Suprapubic skin (tissue), 4 donors: ENCODE results near the gene ERCC6L2. TPM values are rescaled to one million over a fixed set of nuclear protein-coding genes. Genes with fewer than 3 reads are reported as not detected.

ENCODE experiments used
- DNase-seq, 2 donors: peaks; one replicate each; pipeline ENCODE4 v3.0.0-alpha.2; 2019; ENCODE audit warnings: low spot score in 2 of 2
- H3K27ac ChIP-seq: fragments of 200-600 bp; sonication (generic); one replicate; pipeline ENCODE4 v1.5.1; 2019
- H3K27me3 ChIP-seq: fragments of 200-600 bp; sonication (generic); one replicate; pipeline ENCODE4 v1.5.1; 2019
- H3K36me3 ChIP-seq: fragments of 200-600 bp; sonication (generic); one replicate; pipeline ENCODE4 v1.5.1; 2019
- H3K4me1 ChIP-seq: fragments of 200-600 bp; sonication (generic); one replicate; pipeline ENCODE4 v1.5.1; 2019
- H3K4me3 ChIP-seq: fragments of 200-600 bp; sonication (generic); one replicate; pipeline ENCODE4 v1.5.1; 2019; ENCODE audit warnings: mild to moderate bottlenecking
- H3K9me3 ChIP-seq: fragments of 200-600 bp; sonication (generic); one replicate; pipeline ENCODE4 v1.5.1; 2019
- EP300 ChIP-seq: sonication (generic); formaldehyde crosslinking; IDR thresholded peaks from one replicate; pipeline ENCODE4 v1.6.1; 2017; ENCODE audit warnings: antibody characterized with exemption
- POLR2A ChIP-seq, 2 donors: fragments of 450-650 bp; IDR thresholded peaks; one replicate each; pipeline ENCODE4 v1.6.1; 2017; ENCODE audit warnings: antibody characterized with exemption in 2 of 2, mild to moderate bottlenecking in 2 of 2, moderate library complexity in 2 of 2
- POLR2AphosphoS5 ChIP-seq, 3 donors: sonication (generic); formaldehyde crosslinking; IDR thresholded peaks; one replicate each; pipeline ENCODE4 v1.6.1; 2017; ENCODE audit warnings: antibody characterized with exemption in 3 of 3
- WGBS: methylation state at CpG from one replicate; pipeline ENCODE4 v1.1.5; 2018; 5-methylcytosine and 5-hydroxymethylcytosine counted together
- total RNA-seq, 4 donors: library from RNA; depleted of rRNA; stranded (reverse); fragments of >200 nt; gene quantifications; one replicate each; pipeline ENCODE4 v1.1.0, GENCODE V29; 2016
- TF ChIP-seq, protein P1 (sequence below), 2 donors: fragments of 200-600 bp in 1 of 2; fragments of 450-650 bp in 1 of 2; sonication (generic) in 1 of 2; IDR thresholded peaks; one replicate each; pipeline ENCODE4 v1.5.1; 2016 to 2019; ENCODE audit warnings: antibody characterized with exemption in 2 of 2, mild to moderate bottlenecking in 1 of 2, moderate library complexity in 1 of 2

The ERCC6L2 gene
- total RNA-seq, 4 donors from 2014 or later, result 43.1 to 70.3 (median 47.0) TPM

DNA sequence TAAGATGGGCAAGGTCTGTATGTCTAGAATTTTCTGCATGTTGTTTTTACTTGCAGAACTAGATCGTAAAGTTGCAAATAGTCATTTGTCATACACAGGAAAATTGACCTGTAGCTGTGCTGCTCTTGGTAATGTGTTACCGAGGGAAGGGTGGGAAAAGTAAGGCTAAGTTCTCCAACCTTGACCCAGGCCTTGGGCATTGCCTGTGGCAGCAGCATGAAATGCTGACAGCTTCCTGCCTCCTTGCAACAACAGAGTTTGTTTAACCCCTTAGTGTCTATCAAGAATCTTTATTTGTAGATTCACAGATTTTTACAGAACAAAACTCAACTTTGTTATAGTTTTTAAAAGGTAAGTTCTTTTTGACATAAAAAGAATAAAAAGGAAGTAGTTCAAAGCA, 48.3 kb downstream of the ERCC6L2 start:
- Histone ChIP-seq H3K36me3 (peaks cover 42% of the 10 kb centered on the region), H3K27ac (no peak overlapping the region), H3K4me3 (no peak overlapping the region), H3K9me3 (no peaks in the 10 kb centered on the region), H3K27me3 (no peaks in the 10 kb centered on the region), H3K4me1 (no peaks in the 10 kb centered on the region)
- TF ChIP-seq EP300 (no peak), POLR2A (IDR thresholded peaks at IDR 0.05) (no peak), POLR2AphosphoS5 (IDR thresholded peaks at IDR 0.05) (no peak)
- TF ChIP-seq, protein P1, sequence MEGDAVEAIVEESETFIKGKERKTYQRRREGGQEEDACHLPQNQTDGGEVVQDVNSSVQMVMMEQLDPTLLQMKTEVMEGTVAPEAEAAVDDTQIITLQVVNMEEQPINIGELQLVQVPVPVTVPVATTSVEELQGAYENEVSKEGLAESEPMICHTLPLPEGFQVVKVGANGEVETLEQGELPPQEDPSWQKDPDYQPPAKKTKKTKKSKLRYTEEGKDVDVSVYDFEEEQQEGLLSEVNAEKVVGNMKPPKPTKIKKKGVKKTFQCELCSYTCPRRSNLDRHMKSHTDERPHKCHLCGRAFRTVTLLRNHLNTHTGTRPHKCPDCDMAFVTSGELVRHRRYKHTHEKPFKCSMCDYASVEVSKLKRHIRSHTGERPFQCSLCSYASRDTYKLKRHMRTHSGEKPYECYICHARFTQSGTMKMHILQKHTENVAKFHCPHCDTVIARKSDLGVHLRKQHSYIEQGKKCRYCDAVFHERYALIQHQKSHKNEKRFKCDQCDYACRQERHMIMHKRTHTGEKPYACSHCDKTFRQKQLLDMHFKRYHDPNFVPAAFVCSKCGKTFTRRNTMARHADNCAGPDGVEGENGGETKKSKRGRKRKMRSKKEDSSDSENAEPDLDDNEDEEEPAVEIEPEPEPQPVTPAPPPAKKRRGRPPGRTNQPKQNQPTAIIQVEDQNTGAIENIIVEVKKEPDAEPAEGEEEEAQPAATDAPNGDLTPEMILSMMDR (IDR thresholded peaks at IDR 0.05), result no peak
- no peak for DNase-seq
- WGBS, result 78% methylated on average over 2 of the region's 2 CpGs

DNA sequence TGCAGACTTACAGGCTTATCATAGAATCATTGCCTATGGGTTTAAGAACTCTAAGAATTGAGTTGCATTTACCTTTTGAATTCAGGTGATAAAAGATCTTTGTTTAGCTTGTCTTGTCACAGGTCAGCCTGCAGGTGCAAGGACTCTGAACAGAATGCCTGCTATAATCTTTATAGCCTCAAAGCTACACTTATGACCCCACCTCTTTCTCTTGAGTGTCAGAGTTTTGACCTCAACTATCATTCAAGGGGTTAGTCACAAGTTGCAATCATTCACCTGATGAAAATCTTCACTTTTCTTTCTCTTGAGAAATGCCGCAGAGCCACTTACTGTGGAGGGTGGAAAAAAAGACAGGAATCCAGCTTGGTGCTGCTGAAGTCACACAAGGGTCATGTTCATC, 49.5 kb downstream of the ERCC6L2 start:
- Histone ChIP-seq H3K4me1 (no peaks in the 10 kb centered on the region), H3K27me3 (no peaks in the 10 kb centered on the region), H3K9me3 (no peaks in the 10 kb centered on the region), H3K27ac (no peak overlapping the region), H3K36me3 (peaks cover 45% of the 10 kb centered on the region), H3K4me3 (no peak overlapping the region)
- WGBS, result 100% methylated on average over 1 of the region's 1 CpG
- no peak for DNase-seq
- TF ChIP-seq POLR2AphosphoS5 (IDR thresholded peaks at IDR 0.05) (no peak), EP300 (no peak), POLR2A (IDR thresholded peaks at IDR 0.05) (no peak)
- TF ChIP-seq, protein P1 (IDR thresholded peaks at IDR 0.05), result no peak

DNA sequence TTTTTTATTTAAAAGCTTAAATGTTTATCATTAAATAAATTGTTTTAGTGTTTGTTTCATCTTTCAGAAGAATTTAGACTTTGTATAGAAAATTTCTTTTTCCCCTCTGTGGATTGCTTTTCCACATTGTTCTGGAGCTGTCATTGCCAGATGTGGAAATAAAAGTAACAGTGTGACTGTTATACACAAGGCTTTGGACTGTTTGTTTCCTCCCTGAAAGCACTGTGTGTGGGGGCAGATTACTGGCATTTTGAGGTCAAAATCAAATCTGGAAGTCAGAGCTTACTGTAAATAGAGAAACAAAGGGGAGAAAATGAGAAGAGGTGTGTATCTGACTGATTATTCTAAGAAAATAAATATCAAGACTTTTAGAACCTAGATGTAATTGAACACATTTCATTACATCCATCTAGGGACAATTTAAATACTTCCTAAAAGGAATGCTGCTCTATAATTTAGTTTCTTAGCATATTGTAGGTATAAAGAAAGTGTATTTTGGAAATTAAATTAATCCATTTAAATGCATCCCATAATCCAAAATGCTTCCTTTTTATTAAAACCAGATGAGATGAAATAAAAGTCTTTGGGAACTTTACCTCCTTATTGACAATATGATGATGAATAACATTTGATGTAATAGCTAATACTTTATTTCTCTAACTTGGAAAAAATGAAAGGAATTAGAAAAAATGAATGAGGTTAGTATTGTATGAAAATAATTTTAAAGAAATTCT, 51.9 kb downstream of the ERCC6L2 start:
- DNase-seq, result no peak
- TF ChIP-seq, protein P1 (IDR thresholded peaks at IDR 0.05), result no peak
- TF ChIP-seq POLR2AphosphoS5 (IDR thresholded peaks at IDR 0.05) (no peak), POLR2A (IDR thresholded peaks at IDR 0.05) (no peak), EP300 (no peak)

DNA sequence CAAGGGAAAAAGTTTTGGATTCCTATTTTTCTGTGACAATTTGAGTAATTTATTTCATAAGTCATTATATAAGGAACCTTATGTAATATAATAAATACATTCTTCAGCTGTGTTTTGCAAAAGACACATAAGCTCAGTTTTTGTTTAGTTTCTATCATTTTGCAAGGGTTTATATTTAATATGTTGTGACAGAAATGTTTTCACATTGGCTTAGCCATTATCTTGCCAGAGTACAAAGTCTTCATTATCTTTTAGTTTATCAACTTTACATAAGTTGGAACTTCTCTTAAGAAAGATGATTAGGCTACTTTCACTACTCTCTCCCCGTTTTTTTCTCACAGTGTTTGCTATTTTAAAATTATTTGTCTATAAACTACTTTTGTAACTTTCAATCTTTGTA, 54.8 kb downstream of the ERCC6L2 start:
- peaks cover 32% of the 10 kb centered on the region for H3K36me3 ChIP-seq
- WGBS, result 84% methylated on average over 1 of the region's 1 CpG
- no peaks in the 10 kb centered on the region for H3K4me1 ChIP-seq
- DNase-seq, result no peak
- no peak overlapping the region for H3K4me3 ChIP-seq
- H3K9me3 ChIP-seq, result no peaks in the 10 kb centered on the region
- TF ChIP-seq POLR2AphosphoS5 (IDR thresholded peaks at IDR 0.05) (no peak), POLR2A (IDR thresholded peaks at IDR 0.05) (no peak), EP300 (no peak)
- TF ChIP-seq, protein P1 (IDR thresholded peaks at IDR 0.05), result no peak
- H3K27ac ChIP-seq, result no peak overlapping the region
- H3K27me3 ChIP-seq, result no peaks in the 10 kb centered on the region

More for the DNA sequence above, 51.9 kb downstream of the ERCC6L2 start:
- no peak overlapping the region for H3K4me3 ChIP-seq
- no peaks in the 10 kb centered on the region for H3K9me3 ChIP-seq
- no peaks in the 10 kb centered on the region for H3K4me1 ChIP-seq
- no peaks in the 10 kb centered on the region for H3K27me3 ChIP-seq
- peaks cover 40% of the 10 kb centered on the region for H3K36me3 ChIP-seq
- H3K27ac ChIP-seq, result no peak overlapping the region

DNA sequence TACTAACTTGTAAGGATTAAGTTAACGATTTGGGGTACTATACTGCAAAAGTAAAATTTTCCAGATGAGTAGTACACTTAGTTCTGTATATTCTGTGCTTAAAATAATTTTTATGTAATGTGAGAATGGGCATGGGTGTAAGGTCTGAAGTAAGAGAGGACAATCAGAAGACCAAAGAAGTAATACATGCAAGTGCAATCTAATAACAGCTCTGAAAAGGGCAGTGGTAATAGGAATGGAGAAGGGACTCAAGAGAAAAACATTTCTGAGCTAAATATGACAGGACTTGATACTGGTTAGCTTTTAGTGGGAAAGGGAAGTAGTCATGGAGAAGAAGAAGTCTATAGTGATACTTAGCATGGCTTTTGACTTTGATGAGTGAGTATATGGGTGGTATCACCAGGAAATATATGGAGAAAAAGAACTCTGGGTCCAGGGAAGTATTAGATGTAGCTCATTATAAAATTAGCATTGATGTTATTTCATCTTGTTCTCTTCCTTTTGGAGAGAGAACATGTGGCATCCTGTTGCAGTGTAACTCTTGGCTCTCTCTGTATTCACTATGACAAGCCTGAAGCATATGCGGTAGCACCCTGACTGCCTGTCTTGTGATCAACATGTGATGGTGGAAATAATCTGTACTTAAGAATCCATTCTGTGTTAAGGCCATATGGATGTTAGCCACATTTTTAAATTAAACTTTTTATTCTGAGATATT, 60.5 kb downstream of the ERCC6L2 start:
- H3K4me3 ChIP-seq, result no peak overlapping the region
- H3K36me3 ChIP-seq, result peaks cover 13% of the 10 kb centered on the region
- H3K27ac ChIP-seq, result no peak overlapping the region
- 87% methylated on average over 2 of the region's 2 CpGs for WGBS
- no peak for DNase-seq
- H3K9me3 ChIP-seq, result no peaks in the 10 kb centered on the region
- no peak for TF ChIP-seq EP300
- TF ChIP-seq, protein P1 (IDR thresholded peaks at IDR 0.05), result no peak
- TF ChIP-seq POLR2A (IDR thresholded peaks at IDR 0.05), result no peak
- no peak for TF ChIP-seq POLR2AphosphoS5 (IDR thresholded peaks at IDR 0.05)
- no peaks in the 10 kb centered on the region for H3K27me3 ChIP-seq
- no peaks in the 10 kb centered on the region for H3K4me1 ChIP-seq
